Stimulated activated CD4-positive, alpha-beta T cell treated with anti-CD3 and anti-CD28 coated beads, Interleukin-2, amount 100 ng/mL, for 48 hours (primary cell): ENCODE results near the gene GPC6.

Experiments
- DNase-seq, 2 donors: peaks; one replicate each; pipeline ENCODE4 v3.0.0-alpha.2; 2020

The GPC6 gene

GRCh38 chr13:93875547-93875946, 648.9 kb downstream of the GPC6 start:
- no peak for DNase-seq

- DNase-seq = no peak
These were observed 649.6 kb downstream of the GPC6 start for GRCh38 chr13:93876236-93876635.

- no peak for DNase-seq
These were observed 652.1 kb downstream of the GPC6 start for GRCh38 chr13:93878675-93879074.

GRCh38 chr13:93881411-93881810, 654.8 kb downstream of the GPC6 start:
- no peak for DNase-seq

GRCh38 chr13:93882086-93882651, 655.6 kb downstream of the GPC6 start:
- no peak for DNase-seq

GRCh38 chr13:93889430-93889951, 662.9 kb downstream of the GPC6 start:
- DNase-seq = no peak

GRCh38 chr13:93899981-93900380, 673.4 kb downstream of the GPC6 start:
- no peak for DNase-seq

- DNase-seq = no peak
These were observed 674.1 kb downstream of the GPC6 start for GRCh38 chr13:93900731-93901130.

GRCh38 chr13:93903909-93904308, 677.3 kb downstream of the GPC6 start:
- DNase-seq = no peak

- no peak for DNase-seq
These were observed 688.7 kb downstream of the GPC6 start for GRCh38 chr13:93915269-93915809.

GRCh38 chr13:93922063-93922855, 695.7 kb downstream of the GPC6 start:
- no peak for DNase-seq

- DNase-seq = no peak
These were observed 699.4 kb downstream of the GPC6 start for GRCh38 chr13:93925990-93926389.

GRCh38 chr13:93926425-93926824, 699.8 kb downstream of the GPC6 start:
- DNase-seq = no peak

GRCh38 chr13:93927431-93927830, 700.8 kb downstream of the GPC6 start:
- DNase-seq = no peak

- DNase-seq = no peak
These were observed 706.3 kb downstream of the GPC6 start for GRCh38 chr13:93932901-93933300.

- DNase-seq = no peak
These were observed 710.3 kb downstream of the GPC6 start for GRCh38 chr13:93936901-93937300.

- DNase-seq = no peak
These were observed 714.8 kb downstream of the GPC6 start for GRCh38 chr13:93941444-93941843.

- no peak for DNase-seq
These were observed 715.4 kb downstream of the GPC6 start for GRCh38 chr13:93942016-93942415.

GRCh38 chr13:93945621-93946020, 719.0 kb downstream of the GPC6 start:
- no peak for DNase-seq

- DNase-seq = no peak
These were observed 720.4 kb downstream of the GPC6 start for GRCh38 chr13:93946994-93947393.

- DNase-seq = no peak
These were observed 721.0 kb downstream of the GPC6 start for GRCh38 chr13:93947651-93948050.

- DNase-seq = no peak
These were observed 721.7 kb downstream of the GPC6 start for GRCh38 chr13:93948162-93948922.

GRCh38 chr13:93951108-93951507, 724.5 kb downstream of the GPC6 start:
- no peak for DNase-seq
